Activated CD4-positive, alpha-beta T cell treated with anti-CD3 and anti-CD28 coated beads, Interleukin-2, Interleukin-6, amounts not matched to agents 100 ng/mL and 50 ng/mL, durations not matched to agents 16 hours and 8 hours (primary cell): ENCODE measurements around the gene ONECUT2.
"Not testable (repeated sequence)": the region's sequence is repeated elsewhere in the genome, so short reads cannot be mapped to it uniquely, and the experiment has no call there.

ENCODE experiments used
- DNase-seq: peaks from one replicate; pipeline ENCODE4 v3.0.0-alpha.2; 2020

Gene ONECUT2

GRCh38 chr18:57434536-57435494, at the start of gene ONECUT2:
Gene ONECUT2 (plus strand): TSS chr18:57435374. CDS start chr18:57435717, 343 bp downstream.
- DNase-seq = peak; percentile 73

- no peak for DNase-seq
Observed at GRCh38 chr18:57389271-57389670, 45.9 kb upstream of the ONECUT2 start.

GRCh38 chr18:57390044-57390443, 45.1 kb upstream of the ONECUT2 start:
- no peak for DNase-seq

- not testable (repeated sequence) for DNase-seq
Observed at GRCh38 chr18:57394749-57395148, 40.4 kb upstream of the ONECUT2 start.

- not testable (repeated sequence) for DNase-seq
Observed at GRCh38 chr18:57396831-57397230, 38.3 kb upstream of the ONECUT2 start.

GRCh38 chr18:57397440-57398132, 37.6 kb upstream of the ONECUT2 start:
- DNase-seq = peak; percentile 6

GRCh38 chr18:57404345-57404744, 30.8 kb upstream of the ONECUT2 start:
- no peak for DNase-seq

- DNase-seq = no peak
Observed at GRCh38 chr18:57409650-57410049, 25.5 kb upstream of the ONECUT2 start.

GRCh38 chr18:57410749-57411148, 24.4 kb upstream of the ONECUT2 start:
- DNase-seq = no peak

- no peak for DNase-seq
Observed at GRCh38 chr18:57416542-57416941, 18.6 kb upstream of the ONECUT2 start.

GRCh38 chr18:57422313-57422872, 12.8 kb upstream of the ONECUT2 start:
- no peak for DNase-seq

- no peak for DNase-seq
Observed at GRCh38 chr18:57423821-57424220, 11.4 kb upstream of the ONECUT2 start.

GRCh38 chr18:57425096-57425495, 10.1 kb upstream of the ONECUT2 start:
- no peak for DNase-seq

- peak; percentile 40 for DNase-seq
Observed at GRCh38 chr18:57426187-57426586, 9.0 kb upstream of the ONECUT2 start.

- DNase-seq = no peak
Observed at GRCh38 chr18:57427429-57428201, 7.6 kb upstream of the ONECUT2 start.

GRCh38 chr18:57428221-57429150, 6.7 kb upstream of the ONECUT2 start:
- no peak for DNase-seq

GRCh38 chr18:57429167-57430078, 5.8 kb upstream of the ONECUT2 start:
- DNase-seq = peak; percentile 35

- DNase-seq = no peak
Observed at GRCh38 chr18:57430079-57431001, 4.8 kb upstream of the ONECUT2 start.

GRCh38 chr18:57431002-57431382, 4.2 kb upstream of the ONECUT2 start:
- no peak for DNase-seq
